Right renal pelvis (tissue), 4 donors: Measurements from ENCODE around the gene COMMD10. TPM values are rescaled to one million over a fixed set of nuclear protein-coding genes. Genes with fewer than 3 reads are reported as not detected.
A peak's percentile ranks its signal among the peaks of the same experiment; 100 is the strongest.
"Not testable (repeated sequence)": the region's sequence is repeated elsewhere in the genome, so short reads cannot be mapped to it uniquely, and the experiment has no call there.

ENCODE experiments used
- DNase-seq, 4 donors: peaks; one replicate each; pipeline ENCODE4 v3.0.0-alpha.2; 2013; ENCODE audit warnings: low read depth in 4 of 4, low spot score in 3 of 4, missing footprints in 1 of 4
- polyA plus RNA-seq, 4 donors: library from polyadenylated mRNA; unstranded; fragments of 120-200 nt; gene quantifications; one replicate each; pipeline ENCODE4 v1.2.1, GENCODE V29; 2013; ENCODE audit not compliant: insufficient read length in 4 of 4

The COMMD10 gene
- polyA plus RNA-seq, 4 donors = 59.7 to 74.6 (median 68.1) TPM

DNA sequence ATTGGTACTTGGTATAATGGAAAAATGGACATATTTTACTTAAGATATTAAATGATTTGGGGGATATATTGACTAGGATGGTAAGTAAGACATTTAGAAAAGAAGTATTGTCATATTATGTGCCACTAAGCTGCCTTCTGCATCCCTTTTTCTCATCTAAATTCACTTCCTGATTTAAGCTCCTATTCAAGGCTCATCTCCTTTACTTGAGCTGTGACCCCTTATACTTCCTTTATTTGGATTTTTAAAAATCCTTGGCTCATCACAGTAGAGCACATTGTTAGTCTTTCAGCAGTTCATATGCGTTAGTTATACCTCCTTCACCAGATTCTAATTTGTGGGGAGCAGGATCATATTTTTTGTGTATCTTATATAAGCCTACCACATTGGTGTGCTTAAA lies 6.6 kb downstream of the COMMD10 start:
- DNase-seq = no peak

DNA sequence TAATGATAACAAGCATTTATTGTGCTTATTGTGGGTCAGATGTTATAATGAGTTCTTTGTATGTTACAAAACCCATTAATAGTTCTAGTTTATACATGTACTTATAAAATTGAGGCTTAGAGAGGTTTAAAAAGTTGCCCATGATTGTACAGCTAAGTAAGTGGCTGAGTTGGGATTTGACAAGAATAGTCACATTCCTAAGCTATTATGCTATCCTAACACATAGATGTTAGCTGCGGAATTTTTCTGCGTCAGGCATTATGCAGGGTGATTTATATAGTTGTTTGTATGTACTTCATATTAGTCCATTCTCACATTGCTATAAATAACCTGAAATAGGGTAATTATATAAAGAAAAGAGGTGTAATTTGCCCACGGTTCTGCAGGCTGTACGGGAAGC lies 12.5 kb downstream of the COMMD10 start:
- DNase-seq = no peak

DNA sequence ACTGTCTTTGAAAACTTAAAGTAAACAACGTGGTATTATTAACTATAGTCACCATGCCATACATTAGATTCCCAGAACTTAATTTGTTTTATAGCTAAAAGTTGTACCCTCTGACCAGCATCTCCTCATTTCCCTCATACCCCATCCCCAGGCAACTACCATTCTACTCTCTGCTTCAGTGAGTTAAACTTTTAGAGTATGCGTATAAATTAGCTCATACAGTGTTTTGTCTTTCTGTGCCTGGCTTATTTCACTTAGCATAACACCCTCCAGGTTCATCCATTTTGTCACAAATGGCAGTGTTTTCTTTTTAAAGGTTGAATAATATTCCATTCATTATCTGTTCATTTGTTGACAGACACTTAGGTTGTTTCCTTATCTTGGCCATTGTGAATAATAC lies 14.2 kb downstream of the COMMD10 start:
- no peak for DNase-seq

DNA sequence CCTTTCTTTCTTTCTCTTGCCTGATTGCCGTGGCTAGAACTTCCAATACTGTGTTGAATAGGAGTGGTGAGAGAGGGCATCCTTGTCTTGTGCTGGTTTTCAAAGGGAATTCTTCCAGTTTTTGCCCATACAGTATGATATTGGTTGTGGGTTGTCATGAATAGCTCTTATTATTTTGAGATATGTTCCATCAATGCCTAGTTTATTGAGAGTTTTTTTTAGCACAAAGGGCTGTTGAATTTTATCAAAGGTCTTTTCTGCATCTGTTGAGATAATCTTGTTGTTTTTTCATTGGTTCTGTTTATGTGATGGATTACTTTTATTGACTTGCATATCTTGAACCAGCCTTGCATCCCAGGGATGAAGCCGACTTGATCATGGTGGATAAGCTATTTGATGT lies 20.1 kb downstream of the COMMD10 start:
- DNase-seq = not testable (repeated sequence)

DNA sequence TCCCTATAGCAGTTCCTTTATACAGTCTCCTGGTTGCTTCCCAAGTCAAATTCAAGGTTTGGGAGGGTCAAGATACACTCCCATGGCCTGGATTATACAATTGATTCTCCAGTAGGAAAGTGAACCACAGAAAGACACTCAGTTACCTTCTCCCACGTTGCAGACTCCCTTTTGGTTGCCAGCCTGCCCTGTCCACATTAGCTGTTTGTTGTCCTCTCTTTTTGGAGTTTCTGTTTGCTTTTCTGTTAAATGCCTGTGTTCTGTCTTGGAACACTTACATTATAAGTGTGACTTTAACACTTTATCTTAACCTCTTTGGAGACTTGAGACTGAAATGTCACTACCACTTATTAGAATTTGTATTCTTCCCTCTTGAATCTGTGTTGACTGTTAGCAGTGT lies 30.3 kb downstream of the COMMD10 start:
- no peak for DNase-seq

DNA sequence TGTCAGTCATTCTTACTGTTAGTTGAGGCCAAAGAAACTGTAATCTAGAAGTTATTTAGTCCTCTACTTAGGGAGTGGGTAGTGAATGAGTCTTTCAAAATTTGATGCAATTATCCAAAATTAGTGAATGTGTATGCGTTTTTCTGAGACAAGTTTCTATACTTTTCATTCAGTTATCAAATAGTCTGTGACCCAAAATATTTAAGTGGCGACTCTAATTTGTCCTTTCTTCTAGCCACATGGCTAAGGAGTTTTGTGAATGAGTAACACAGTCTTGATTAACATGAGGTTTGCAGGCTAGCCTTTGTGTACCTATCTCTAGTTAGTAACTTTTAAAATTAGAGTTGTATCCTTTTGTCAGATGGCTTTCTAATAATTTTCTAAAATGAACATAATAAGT lies 45.6 kb downstream of the COMMD10 start:
- no peak for DNase-seq

DNA sequence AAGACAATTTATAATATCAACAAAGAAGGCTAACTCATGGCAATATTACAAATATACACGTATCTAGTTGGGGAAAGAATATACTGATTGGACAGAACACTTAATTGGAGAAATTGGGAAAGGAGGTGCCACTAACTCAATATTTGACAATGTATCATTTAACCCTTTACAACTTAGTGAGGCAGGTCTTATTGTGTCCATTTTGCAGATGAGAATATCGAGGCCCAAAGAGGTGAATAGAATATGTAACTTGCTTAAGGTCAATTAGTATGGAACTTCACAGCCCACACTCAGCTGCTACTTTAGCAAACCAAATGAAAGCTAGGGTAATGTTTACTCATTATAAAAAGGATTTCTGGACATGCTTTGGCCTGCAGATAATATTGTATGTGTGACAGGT lies 46.2 kb downstream of the COMMD10 start:
- DNase-seq = no peak

DNA sequence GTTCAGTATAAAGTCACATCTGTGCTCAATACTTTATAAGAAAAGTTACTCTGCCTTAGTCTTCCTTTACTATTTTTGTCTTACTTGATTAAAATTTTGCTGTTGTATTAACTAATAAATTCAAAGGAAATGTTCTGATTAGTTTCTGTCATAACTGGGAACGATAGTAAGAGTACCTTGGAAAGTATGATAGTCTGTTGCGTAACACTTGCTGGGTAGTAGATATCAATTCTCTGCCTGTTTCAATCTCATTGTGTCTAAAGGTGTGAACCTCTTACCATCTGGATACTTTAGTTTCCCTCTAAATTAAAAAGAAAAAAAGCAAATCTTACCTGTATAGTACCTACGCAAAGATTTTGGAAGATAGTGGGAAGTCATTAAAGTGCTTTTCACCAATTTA lies 48.5 kb downstream of the COMMD10 start:
- DNase-seq = no peak

DNA sequence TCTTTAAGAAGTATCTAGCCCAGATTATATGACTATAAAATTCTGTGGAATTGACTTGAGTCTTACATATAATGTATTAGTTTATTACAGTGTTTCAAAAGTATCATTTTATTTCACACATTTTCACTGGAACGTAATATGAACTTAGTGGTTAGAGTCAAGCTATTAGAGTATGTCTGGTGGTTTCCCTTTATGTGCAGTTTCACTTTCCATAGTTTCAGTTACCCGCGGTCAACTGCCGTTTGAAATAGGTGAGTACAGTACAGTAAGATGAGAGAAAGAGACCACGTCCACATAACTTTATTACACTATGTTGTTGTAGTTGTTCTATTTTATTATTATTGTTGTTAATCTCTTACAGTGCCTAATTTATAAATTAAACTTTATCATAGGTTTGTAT lies 50.5 kb downstream of the COMMD10 start:
- no peak for DNase-seq

DNA sequence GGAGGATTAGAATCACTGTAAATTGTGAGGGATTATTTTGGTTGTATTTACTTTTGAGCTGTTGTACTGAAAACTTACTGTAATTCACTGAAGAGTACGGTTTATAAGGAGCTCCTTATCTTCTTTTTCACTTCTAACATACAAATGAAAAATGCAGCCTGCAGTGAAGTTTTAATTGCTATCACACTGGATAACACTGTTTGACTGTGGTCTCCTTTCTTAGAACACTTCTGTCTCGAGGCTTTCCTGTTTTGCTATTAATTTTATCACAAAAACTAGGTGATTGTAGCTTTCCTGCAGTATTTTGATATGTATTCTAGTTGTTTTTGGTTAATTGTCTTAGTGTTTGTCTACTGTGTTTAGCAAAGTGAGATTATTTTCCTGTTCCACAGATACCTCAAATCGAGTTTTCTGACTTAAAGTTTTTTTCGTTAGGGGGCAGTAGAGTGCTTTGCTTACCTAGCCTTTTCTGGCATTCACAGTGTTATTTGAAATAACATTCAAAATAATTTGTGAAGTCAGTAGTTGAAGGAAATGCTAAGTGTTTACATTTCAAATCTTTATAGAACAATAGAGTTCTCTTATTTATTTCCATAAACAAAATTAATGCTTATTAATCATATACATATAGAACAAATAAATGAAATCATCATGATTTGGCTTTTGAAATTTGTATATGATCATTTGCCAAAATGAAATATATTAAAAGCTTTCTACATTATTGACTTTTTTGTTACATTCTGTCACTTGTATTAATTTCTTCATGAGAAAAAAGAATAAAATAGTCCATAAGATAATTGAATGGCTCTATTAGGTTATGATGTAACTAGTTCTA lies 52.9 kb downstream of the COMMD10 start:
- DNase-seq = peak; percentile 44 to 71 (median 62)

DNA sequence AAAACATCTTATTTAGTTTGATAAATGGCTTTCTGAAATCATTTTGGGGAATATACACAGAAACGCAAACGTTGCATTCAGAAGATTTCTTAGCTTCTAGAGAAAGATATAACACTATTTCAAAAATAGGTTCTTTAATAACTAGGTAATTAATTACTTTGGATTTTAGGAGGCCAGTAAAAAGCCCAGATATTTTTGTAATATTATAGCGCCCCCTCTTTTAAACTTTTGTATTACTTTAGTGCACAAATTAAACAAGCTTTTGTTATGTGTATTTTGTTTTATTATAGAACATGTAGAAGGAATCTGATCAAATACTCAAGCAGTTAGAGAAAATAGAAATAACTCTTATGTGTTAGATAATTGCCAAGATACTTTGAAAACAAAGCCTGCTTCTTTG lies 57.7 kb downstream of the COMMD10 start:
- no peak for DNase-seq

DNA sequence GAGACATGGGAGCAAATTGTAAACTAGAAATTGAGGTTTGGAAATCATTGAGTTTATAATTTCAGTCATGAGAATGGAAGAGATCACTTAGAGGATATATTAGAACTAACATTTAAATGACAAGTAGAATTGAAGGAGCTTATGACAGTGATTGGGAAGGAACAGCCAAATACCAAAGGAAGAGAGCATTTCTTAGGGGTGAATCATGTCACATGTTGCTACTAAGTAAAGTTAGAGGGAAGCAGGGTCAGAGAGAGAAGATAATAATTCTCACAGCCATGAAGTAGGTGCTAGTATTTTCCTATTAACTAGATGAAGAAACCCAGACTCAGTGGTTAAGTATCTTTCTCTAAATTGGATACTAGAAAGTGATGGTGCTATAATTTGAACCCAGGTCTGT lies 59.3 kb downstream of the COMMD10 start:
- no peak for DNase-seq

DNA sequence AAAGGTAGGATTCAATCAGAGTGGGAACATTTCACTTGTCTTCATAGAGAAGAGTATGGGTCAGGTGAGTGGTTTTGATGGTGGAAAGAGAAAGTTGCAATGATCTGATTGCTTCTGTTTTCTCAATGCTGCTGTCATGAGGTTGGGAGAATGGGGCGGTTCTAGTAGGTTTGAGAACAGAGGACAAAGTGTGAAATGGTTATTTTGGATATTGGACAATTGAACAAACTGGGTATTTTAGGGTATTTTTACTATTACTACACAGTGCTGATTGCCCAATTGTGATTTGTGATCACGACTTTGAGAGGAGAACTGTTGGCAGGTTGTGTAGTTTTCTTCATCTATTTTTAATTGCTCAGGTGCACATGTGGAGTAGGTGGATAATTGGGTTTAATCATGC lies 60.2 kb downstream of the COMMD10 start:
- DNase-seq = no peak

DNA sequence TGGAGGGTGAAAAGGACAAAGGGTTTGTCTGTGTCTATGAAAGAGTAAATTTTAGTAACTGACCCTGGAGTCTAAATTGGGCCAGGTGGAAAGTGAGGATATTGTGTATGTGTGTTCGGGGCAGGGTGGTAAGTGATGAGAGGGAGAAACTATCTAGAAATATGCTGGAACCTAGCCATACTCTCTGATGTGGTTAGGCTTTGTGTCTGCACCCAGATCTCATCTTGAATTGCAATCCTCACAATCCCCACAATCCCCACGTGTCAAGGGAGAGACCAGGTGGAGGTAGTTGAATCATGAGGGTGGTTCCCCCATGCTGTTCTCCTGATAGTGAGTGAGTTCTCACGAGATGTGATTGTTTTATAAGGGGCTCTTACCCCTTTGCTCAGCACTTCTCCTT lies 60.6 kb downstream of the COMMD10 start:
- DNase-seq = no peak

DNA sequence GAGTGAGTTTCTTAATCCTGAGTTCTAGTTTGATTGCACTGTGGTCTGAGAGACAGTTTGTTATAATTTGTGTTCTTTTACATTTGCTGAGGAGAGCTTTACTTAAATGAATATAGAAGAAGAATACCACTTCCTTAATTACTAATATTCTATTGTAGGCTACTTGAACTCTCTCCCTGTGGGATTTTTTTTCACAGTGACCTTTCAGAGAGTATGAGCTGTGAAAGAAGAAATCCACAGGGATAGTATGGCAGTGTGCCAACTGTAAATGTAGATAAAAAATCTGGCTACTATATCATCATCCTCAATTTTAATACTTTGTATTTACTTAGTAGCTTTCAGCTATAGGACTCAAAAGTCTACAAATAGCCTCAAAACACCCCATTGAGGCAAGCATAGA lies 67.3 kb downstream of the COMMD10 start:
- DNase-seq = no peak

DNA sequence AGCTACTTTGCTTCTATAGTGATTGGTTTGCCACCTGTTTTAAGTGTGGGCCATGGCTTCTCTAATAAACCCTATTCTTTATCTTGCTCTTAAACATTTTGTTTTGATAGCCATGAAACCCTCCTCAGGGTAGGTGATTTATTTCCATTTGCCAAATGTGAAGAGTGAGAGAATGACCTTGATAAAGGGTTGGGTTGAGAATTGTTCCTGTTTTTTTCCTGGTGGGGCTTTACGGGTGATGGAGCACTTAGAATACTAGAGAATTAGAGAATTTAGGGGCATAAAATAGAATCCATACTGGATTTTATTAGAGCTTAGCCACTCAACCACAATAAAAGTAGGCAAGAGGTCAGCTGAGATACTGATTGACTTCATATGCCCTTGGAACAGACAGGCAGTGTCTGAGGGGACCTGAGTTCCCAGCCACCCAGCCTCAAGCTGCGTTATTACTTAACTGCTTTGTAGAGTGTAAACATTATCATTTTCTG lies 68.9 kb downstream of the COMMD10 start:
- DNase-seq = no peak

DNA sequence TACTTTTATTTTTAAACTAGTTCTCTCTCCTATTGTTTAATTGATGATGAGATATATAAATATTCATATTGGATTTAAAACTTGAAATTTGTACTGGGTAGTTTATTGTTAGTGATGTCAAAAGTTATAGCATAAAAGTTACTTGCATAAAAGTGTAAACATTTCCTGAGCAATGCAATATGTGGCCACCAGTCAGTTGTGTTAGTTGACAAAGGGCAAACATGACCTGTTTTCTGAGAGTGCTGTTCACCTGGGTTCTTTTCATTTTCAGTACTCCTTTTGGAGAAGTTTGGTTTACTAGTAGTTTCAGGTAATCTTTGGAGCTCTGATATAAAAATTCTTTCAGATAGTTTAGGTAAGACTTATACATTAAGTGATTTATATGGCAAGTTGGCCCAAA lies 69.4 kb downstream of the COMMD10 start:
- no peak for DNase-seq

DNA sequence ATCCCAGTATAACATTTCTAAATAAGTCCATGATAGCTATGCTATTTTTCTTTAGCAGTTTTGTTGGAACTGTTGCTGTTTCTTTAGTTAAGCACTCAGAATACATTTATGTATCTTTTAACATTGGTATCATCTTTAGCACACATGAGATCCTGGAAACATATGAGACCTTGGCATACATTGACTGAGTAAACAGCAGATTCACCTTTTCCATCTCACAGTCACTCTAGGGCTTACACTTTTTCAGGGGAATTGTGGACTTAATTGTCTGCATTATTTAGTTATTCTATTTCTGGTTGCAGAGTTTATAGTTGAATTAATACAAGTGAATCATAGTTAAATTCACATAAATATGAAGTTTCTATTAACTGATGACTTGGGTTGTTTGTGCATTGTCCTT lies 70.1 kb downstream of the COMMD10 start:
- no peak for DNase-seq

DNA sequence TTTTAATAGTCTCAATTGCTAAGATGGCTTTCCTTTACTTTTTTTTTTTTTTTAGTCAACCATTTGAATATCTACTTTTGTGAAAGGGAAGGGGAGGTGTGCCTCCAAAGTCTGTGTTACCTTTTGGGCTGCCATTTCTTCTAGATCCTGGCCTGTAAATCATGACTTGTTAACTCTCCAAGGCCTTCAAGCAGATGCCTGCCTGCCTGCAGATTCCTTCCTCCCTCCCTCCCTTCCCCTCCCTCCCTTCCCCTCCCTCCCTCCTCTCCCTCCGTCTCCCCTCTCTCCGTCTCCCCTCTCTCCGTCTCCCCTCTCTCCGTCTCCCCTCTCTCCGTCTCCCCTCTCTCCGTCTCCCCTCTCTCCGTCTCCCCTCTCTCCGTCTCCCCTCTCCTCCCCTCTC lies 73.1 kb downstream of the COMMD10 start:
- DNase-seq = no peak

DNA sequence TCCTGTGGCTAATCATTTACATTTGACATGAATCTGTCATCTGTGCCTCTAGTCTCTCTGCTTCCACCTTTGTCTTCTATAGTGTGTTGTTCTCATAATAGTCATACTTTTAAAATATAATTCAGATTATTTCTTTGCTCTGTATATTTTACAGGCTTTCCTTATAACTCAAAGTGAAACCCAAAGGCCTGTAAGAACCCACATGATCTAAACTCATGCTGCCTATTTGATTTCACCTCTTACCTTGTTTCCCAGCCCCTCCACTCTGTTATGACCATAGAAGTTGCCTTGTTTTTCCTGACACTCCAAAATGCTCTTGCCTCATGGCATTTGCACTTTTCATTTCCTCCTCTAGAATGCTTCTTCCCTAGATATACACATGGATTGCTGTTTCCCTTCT lies 74.2 kb downstream of the COMMD10 start:
- no peak for DNase-seq

DNA sequence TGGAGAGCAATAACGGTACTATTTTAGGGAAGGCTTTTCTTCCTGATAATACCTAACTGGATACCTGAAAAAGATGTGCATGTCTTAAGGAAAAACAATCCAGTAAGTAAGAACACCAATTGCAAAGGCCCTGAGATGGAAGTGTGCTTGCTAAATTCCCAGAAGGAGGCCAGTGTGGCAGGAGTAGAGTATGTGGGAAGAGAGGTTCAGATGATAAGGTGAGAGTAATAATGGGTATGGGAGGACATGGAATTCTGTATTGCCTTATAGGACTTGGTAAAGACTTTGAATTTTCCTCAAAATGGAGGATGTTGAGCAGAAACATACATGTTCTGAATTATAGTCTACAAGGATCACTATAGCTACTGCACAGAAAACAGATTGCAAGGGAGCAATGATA lies 89.3 kb downstream of the COMMD10 start:
- DNase-seq = no peak

DNA sequence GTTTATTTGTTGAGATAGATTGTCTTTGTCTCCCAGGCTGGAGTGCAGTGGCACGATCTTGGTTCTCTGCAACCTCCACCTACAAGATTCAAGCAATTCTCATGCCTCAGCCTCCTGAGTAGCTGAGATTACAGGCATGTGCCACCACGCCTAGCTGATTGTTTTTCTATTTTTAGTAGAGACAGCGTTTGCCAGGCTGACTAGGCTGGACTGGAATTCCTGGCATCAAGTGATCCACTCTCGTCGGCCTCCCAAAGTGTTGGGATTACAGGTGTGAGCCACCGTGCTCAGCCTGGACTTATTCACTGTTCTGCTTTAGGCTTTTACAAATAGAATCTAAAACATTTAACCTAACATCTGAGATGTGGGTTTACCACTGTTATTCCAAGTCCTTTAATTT lies 91.3 kb downstream of the COMMD10 start:
- DNase-seq = no peak

DNA sequence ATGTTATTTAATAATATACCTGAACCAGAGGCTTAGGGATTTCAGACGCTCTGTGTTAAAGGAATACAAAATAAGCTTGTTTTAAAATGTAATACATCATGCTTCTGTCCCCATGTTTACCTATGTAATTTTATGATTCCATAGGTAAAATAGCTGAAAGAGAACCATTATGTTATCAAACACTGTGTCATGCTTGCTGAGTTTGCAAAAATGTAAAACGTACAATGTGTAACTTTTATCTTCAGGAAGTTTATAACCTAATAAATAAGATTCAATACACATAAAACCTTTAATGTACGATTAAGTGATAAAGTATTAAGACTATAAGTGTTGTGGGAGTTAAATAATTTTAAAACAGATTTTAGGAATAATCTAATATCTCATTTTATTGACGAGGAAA lies 94.1 kb downstream of the COMMD10 start:
- no peak for DNase-seq
